ENCODE measurements around the gene CNTNAP2.

The CNTNAP2 gene

GRCh38 chr7:147296201-147296600, 1179.6 kb downstream of the CNTNAP2 start:
- no peak for DNase-seq

GRCh38 chr7:147296986-147297385, 1180.4 kb downstream of the CNTNAP2 start:
- DNase-seq = no peak

- no peak for DNase-seq
Observed at GRCh38 chr7:147298611-147299043, 1182.0 kb downstream of the CNTNAP2 start.

GRCh38 chr7:147300293-147300692, 1183.7 kb downstream of the CNTNAP2 start:
- no peak for DNase-seq

GRCh38 chr7:147304376-147304775, 1187.8 kb downstream of the CNTNAP2 start:
- no peak for DNase-seq

- no peak for DNase-seq
Observed at GRCh38 chr7:147305827-147306226, 1189.2 kb downstream of the CNTNAP2 start.

- DNase-seq = no peak
Observed at GRCh38 chr7:147308539-147308938, 1191.9 kb downstream of the CNTNAP2 start.

- DNase-seq = no peak
Observed at GRCh38 chr7:147311336-147311735, 1194.7 kb downstream of the CNTNAP2 start.

GRCh38 chr7:147321504-147321903, 1204.9 kb downstream of the CNTNAP2 start:
- DNase-seq = no peak

- DNase-seq = no peak
Observed at GRCh38 chr7:147332988-147333387, 1216.4 kb downstream of the CNTNAP2 start.

GRCh38 chr7:147363101-147363500, 1246.5 kb downstream of the CNTNAP2 start:
- no peak for DNase-seq

- DNase-seq = no peak
Observed at GRCh38 chr7:147376192-147376591, 1259.6 kb downstream of the CNTNAP2 start.

GRCh38 chr7:147380926-147381325, 1264.3 kb downstream of the CNTNAP2 start:
- no peak for DNase-seq

- DNase-seq = no peak
Observed at GRCh38 chr7:147394329-147394728, 1277.7 kb downstream of the CNTNAP2 start.

- no peak for DNase-seq
Observed at GRCh38 chr7:147400221-147400689, 1283.7 kb downstream of the CNTNAP2 start.

- DNase-seq = no peak
Observed at GRCh38 chr7:147400925-147401324, 1284.3 kb downstream of the CNTNAP2 start.

- DNase-seq = no peak
Observed at GRCh38 chr7:147405621-147406020, 1289.0 kb downstream of the CNTNAP2 start.

GRCh38 chr7:147406521-147407135, 1290.0 kb downstream of the CNTNAP2 start:
- DNase-seq = no peak

GRCh38 chr7:147411096-147411495, 1294.5 kb downstream of the CNTNAP2 start:
- DNase-seq = no peak

- peak; percentile 55 for DNase-seq
Observed at GRCh38 chr7:147412109-147412508, 1295.5 kb downstream of the CNTNAP2 start.

GRCh38 chr7:147412782-147413556, 1296.4 kb downstream of the CNTNAP2 start:
- no peak for DNase-seq

GRCh38 chr7:147413557-147413870, 1296.9 kb downstream of the CNTNAP2 start:
- DNase-seq = no peak

- DNase-seq = no peak
Observed at GRCh38 chr7:147415991-147416390, 1299.4 kb downstream of the CNTNAP2 start.

GRCh38 chr7:147418966-147419365, 1302.4 kb downstream of the CNTNAP2 start:
- no peak for DNase-seq

- DNase-seq = no peak
Observed at GRCh38 chr7:147423875-147424274, 1307.3 kb downstream of the CNTNAP2 start.

Measured in islet precursor cell (in vitro differentiated cells).